Tibial nerve (tissue), 4 donors: ENCODE measurements around the gene CFL1. TPM values are rescaled to one million over a fixed set of nuclear protein-coding genes. Genes with fewer than 3 reads are reported as not detected.
A peak's percentile ranks its signal among the peaks of the same experiment; 100 is the strongest.

Experiments
- DNase-seq, 2 donors: peaks; one replicate each; pipeline ENCODE4 v3.0.0-alpha.2; 2019; ENCODE audit warnings: low spot score in 2 of 2
- H3K27ac ChIP-seq, 4 donors: fragments of 200-600 bp; sonication (generic) in 3 of 4; one replicate each; pipeline ENCODE4 v1.5.1; 2017 to 2019; ENCODE audit warnings: mild to moderate bottlenecking in 1 of 4
- H3K27me3 ChIP-seq, 2 donors: fragments of 200-600 bp; sonication (generic) in 1 of 2; one replicate each; pipeline versions ENCODE4 v1.5.1 to v1.6.0; 2017 to 2019
- H3K36me3 ChIP-seq, 3 donors: fragments of 200-600 bp; sonication (generic); one replicate each; pipeline ENCODE4 v1.5.1; 2018 to 2019
- H3K4me1 ChIP-seq, 4 donors: fragments of 200-600 bp; sonication (generic) in 3 of 4; one replicate each; pipeline ENCODE4 v1.5.1; 2017 to 2019
- H3K4me3 ChIP-seq, 4 donors: fragments of 200-600 bp; sonication (generic) in 3 of 4; one replicate each; pipeline ENCODE4 v1.5.1; 2017 to 2019; ENCODE audit warnings: mild to moderate bottlenecking in 1 of 4, moderate library complexity in 1 of 4
- H3K9me3 ChIP-seq, 4 donors: fragments of 200-600 bp; sonication (generic) in 3 of 4; one replicate each; pipeline ENCODE4 v1.5.1; 2017 to 2019
- CTCF ChIP-seq, 5 experiments: fragments of 200-600 bp in 3 of 5; fragments of 450-650 bp in 2 of 5; sonication (generic) in 3 of 5; IDR thresholded peaks; one replicate each; pipeline ENCODE4 v1.5.1; 2016 to 2019; ENCODE audit warnings: antibody characterized with exemption in 5 of 5, mild to moderate bottlenecking in 3 of 5, moderate library complexity in 2 of 5
- EP300 ChIP-seq, 2 donors: sonication (generic); formaldehyde crosslinking; IDR thresholded peaks; one replicate each; pipeline ENCODE4 v1.6.1; 2017; ENCODE audit warnings: antibody characterized with exemption in 2 of 2, mild to moderate bottlenecking in 1 of 2
- POLR2A ChIP-seq, 2 donors: fragments of 450-650 bp; IDR thresholded peaks; one replicate each; pipeline ENCODE4 v1.6.1; 2017; ENCODE audit warnings: antibody characterized with exemption in 2 of 2, mild to moderate bottlenecking in 2 of 2, moderate library complexity in 2 of 2
- WGBS, 2 donors: methylation state at CpG; one replicate each; pipeline ENCODE4 v1.1.5; 2018; 5-methylcytosine and 5-hydroxymethylcytosine counted together
- total RNA-seq, 4 donors: library from RNA; depleted of rRNA; stranded (reverse); fragments of >200 nt; gene quantifications; one replicate each; pipeline ENCODE4 v1.1.0, GENCODE V29; 2016

The CFL1 gene
- total RNA-seq, 4 donors from 2014 or later = 461 to 881 (median 580) TPM

GRCh38 chr11:65862191-65862735 is 4.3 kb upstream of the CFL1 start:
- Histone ChIP-seq H3K4me1 (peaks cover 0 to 38% (median 13%) of the 10 kb centered on the region in 4 donors), H3K27ac (peak overlapping the region in 2 of 4 donors; percentile 19 to 99), H3K36me3 (peaks cover 0 to 57% (median 30%) of the 10 kb centered on the region in 3 donors), H3K27me3 (no peaks in the 10 kb centered on the region), H3K9me3 (no peaks in the 10 kb centered on the region), H3K4me3 (no peak overlapping the region)
- TF ChIP-seq CTCF (IDR thresholded peaks at IDR 0.05) (no peak), POLR2A (IDR thresholded peaks at IDR 0.05) (no peak)
- DNase-seq = no peak
- WGBS, 2 donors = 83 to 92% methylated on average over 4 to 5 of the region's 5 CpGs

- Histone ChIP-seq H3K27me3 (no peaks in the 10 kb centered on the region), H3K36me3 (peaks cover 0 to 51% (median 30%) of the 10 kb centered on the region in 3 donors), H3K4me3 (peak overlapping the region; percentile 69 to 91 (median 88)), H3K9me3 (no peaks in the 10 kb centered on the region), H3K4me1 (peaks cover 0 to 40% (median 13%) of the 10 kb centered on the region in 4 donors), H3K27ac (peak overlapping the region in 3 of 4 donors; percentile 96 to 99 (median 99))
- DNase-seq = no peak
- no peak for TF ChIP-seq CTCF (IDR thresholded peaks at IDR 0.05)
- no peak for TF ChIP-seq EP300 (IDR thresholded peaks at IDR 0.05)
- TF ChIP-seq POLR2A (IDR thresholded peaks at IDR 0.05) = no peak
- WGBS, 2 donors = 85 to 88% methylated on average over 13 of the region's 13 CpGs
Observed at GRCh38 chr11:65861533-65862183, 3.7 kb upstream of the CFL1 start.

- 8 to 11% methylated on average over 14 of the region's 14 CpGs for WGBS, 2 donors
Observed at GRCh38 chr11:65861165-65861505, 3.2 kb upstream of the CFL1 start.

GRCh38 chr11:65860278-65861164 is 2.5 kb upstream of the CFL1 start, which contains the start of gene MUS81:
Gene MUS81, plus strand, starts transcription at chr11:65860433. Its CDS starts 321 bp downstream, at chr11:65860754.
- WGBS, 2 donors = 0 to 1% methylated on average over 52 to 53 of the region's 78 CpGs
- Histone ChIP-seq H3K9me3 (no peaks in the 10 kb centered on the region), H3K4me3 (peak within 1 kb of the TSS; percentile 69 to 91 (median 88)), H3K4me1 (peaks cover 0 to 52% (median 24%) of the 10 kb centered on the region in 4 donors), H3K27ac (peak within 1 kb of the TSS; percentile 96 to 99 (median 98)), H3K27me3 (no peaks in the 10 kb centered on the region), H3K36me3 (peaks cover 0 to 48% (median 26%) of the 10 kb centered on the region in 3 donors)
- peak; percentile 97 to 99 for DNase-seq
- TF ChIP-seq POLR2A (IDR thresholded peaks at IDR 0.05) (peak; percentile 45 to 70), CTCF (IDR thresholded peaks at IDR 0.05) (peak; percentile 77 to 95 (median 89)), EP300 (IDR thresholded peaks at IDR 0.05) (peak; percentile 83 to 91)

More at GRCh38 chr11:65861165-65861505, 3.2 kb upstream of the CFL1 start:
- Histone ChIP-seq H3K4me3 (peak overlapping the region; percentile 69 to 91 (median 88)), H3K4me1 (peaks cover 0 to 46% (median 18%) of the 10 kb centered on the region in 4 donors), H3K27ac (peak overlapping the region; percentile 96 to 99 (median 98)), H3K36me3 (peaks cover 0 to 48% (median 30%) of the 10 kb centered on the region in 3 donors), H3K27me3 (no peaks in the 10 kb centered on the region), H3K9me3 (no peaks in the 10 kb centered on the region)
- TF ChIP-seq POLR2A (IDR thresholded peaks at IDR 0.05) (no peak), CTCF (IDR thresholded peaks at IDR 0.05) (no peak), EP300 (IDR thresholded peaks at IDR 0.05) (no peak)
- DNase-seq = no peak
